CD8-positive, alpha-beta memory T cell (primary cell): ENCODE results near the gene SPRTN. TPM values are rescaled to one million over a fixed set of nuclear protein-coding genes. Genes with fewer than 3 reads are reported as not detected.
A peak's percentile ranks its signal among the peaks of the same experiment; 100 is the strongest.

Experiments
- CTCF ChIA-PET: fragments of 350-600 bp; sonication (Branson Sonifier 250); formaldehyde crosslinking; loops from one replicate; lab custom pipeline; 2021; ENCODE audit warnings: antibody characterized with exemption; lab: Charles Lee
- POLR2A ChIA-PET: fragments of 350-600 bp; sonication (Branson Sonifier 250); formaldehyde crosslinking; loops from one replicate; lab custom pipeline; 2021; ENCODE audit warnings: antibody characterized with exemption; lab: Charles Lee
- DNase-seq, 5 donors: peaks; one replicate each; pipeline versions ENCODE4 v3.0.0 to v3.0.0-alpha.2; 2020 to 2022; ENCODE audit warnings: mixed read lengths in 1 of 5
- H3K27ac ChIP-seq: one replicate; pipeline ENCODE4 v1.7.0; 2013; ENCODE audit warnings: low read depth, mild to moderate bottlenecking, low read length, moderate library complexity
- H3K27me3 ChIP-seq: 2 replicates; pipeline ENCODE4 v1.7.0; 2013; ENCODE audit warnings: low read length, mild to moderate bottlenecking; ENCODE audit not compliant: insufficient read depth, poor library complexity, severe bottlenecking
- H3K36me3 ChIP-seq: 2 replicates; pipeline ENCODE4 v1.7.0; 2013; ENCODE audit warnings: mild to moderate bottlenecking, low read length, moderate library complexity; ENCODE audit not compliant: insufficient read depth
- H3K4me1 ChIP-seq: 2 replicates; pipeline ENCODE4 v1.7.0; 2013; ENCODE audit warnings: mild to moderate bottlenecking, low read length, moderate library complexity; ENCODE audit not compliant: insufficient read depth
- H3K4me3 ChIP-seq: 2 replicates; pipeline ENCODE4 v1.7.0; 2013; ENCODE audit warnings: mild to moderate bottlenecking, low read length
- H3K9me3 ChIP-seq: 2 replicates; pipeline ENCODE4 v1.7.0; 2013; ENCODE audit warnings: mild to moderate bottlenecking, low read length
- H3K27ac Mint-ChIP-seq, 8 donors: one replicate each; pipeline ENCODE4 v1.8.0; 2020 to 2021; ENCODE audit warnings: mixed read lengths in 8 of 8, mild to moderate bottlenecking in 6 of 8, inconsistent platforms in 3 of 8, moderate library complexity in 3 of 8
- H3K27me3 Mint-ChIP-seq, 2 donors: one replicate each; pipeline ENCODE4 v1.8.0; 2020 to 2021; ENCODE audit warnings: mixed read lengths in 2 of 2, mild to moderate bottlenecking in 1 of 2, moderate library complexity in 1 of 2
- H3K36me3 Mint-ChIP-seq, 3 donors: one replicate each; pipeline ENCODE4 v1.8.0; 2020 to 2021; ENCODE audit warnings: mixed read lengths in 3 of 3, inconsistent platforms in 1 of 3, mild to moderate bottlenecking in 1 of 3
- H3K4me1 Mint-ChIP-seq, 3 donors: one replicate each; pipeline ENCODE4 v1.8.0; 2020 to 2021; ENCODE audit warnings: mixed read lengths in 3 of 3, inconsistent platforms in 1 of 3, mild to moderate bottlenecking in 1 of 3
- H3K4me3 Mint-ChIP-seq, 7 donors: one replicate each; pipeline ENCODE4 v1.8.0; 2020 to 2021; ENCODE audit warnings: mixed read lengths in 7 of 7, mild to moderate bottlenecking in 6 of 7, moderate library complexity in 4 of 7, inconsistent platforms in 2 of 7
- H3K9me3 Mint-ChIP-seq, 5 donors: one replicate each; pipeline ENCODE4 v1.8.0; 2020 to 2022; ENCODE audit warnings: mixed read lengths in 5 of 5, mild to moderate bottlenecking in 3 of 5, moderate library complexity in 2 of 5, inconsistent platforms in 1 of 5
- polyA plus RNA-seq: library from polyadenylated mRNA; unstranded; fragments of 300-500 nt; fragmentation: Illumina TruSeq; gene quantifications from one replicate; pipeline ENCODE4 v1.2.3, GENCODE V29; 2021
- total RNA-seq, 2 experiments: library from RNA; stranded (reverse); gene quantifications; one replicate each; pipeline ENCODE4 v1.2.3, GENCODE V29; 2021

SPRTN gene
- total and polyA plus RNA-seq, 3 experiments from 2014 or later = 10.7 to 16.6 (median 12.7) TPM

GRCh38 chr1:231364192-231364591 is 26.1 kb downstream of the SPRTN start:
- ChIA-PET POLR2A (interaction anchor here (1.1 kb wide), 1 partner anchor 26 kb away, joined by 3 read pairs; the partner anchor contains the start of genes EXOC8 and SPRTN), CTCF (interaction anchor here (0.8 kb wide), 1 partner anchor 212 kb away, joined by 3 read pairs; no protein-coding TSS in a partner anchor)
- no peaks in the 10 kb centered on the region for H3K4me1 ChIP-seq
- Mint-ChIP-seq H3K4me1 (peaks cover 0 to 7% (median 2%) of the 10 kb centered on the region in 3 donors), H3K9me3 (no peaks in the 10 kb centered on the region), H3K4me3 (no peak overlapping the region), H3K36me3 (peaks cover 0 to 54% (median 16%) of the 10 kb centered on the region in 3 donors), H3K27me3 (no peaks in the 10 kb centered on the region), H3K27ac (peak overlapping the region in 3 of 8 donors; percentile 16 to 77 (median 59))
- H3K4me3 ChIP-seq = no peak overlapping the region
- H3K9me3 ChIP-seq = no peaks in the 10 kb centered on the region
- no peak overlapping the region for H3K27ac ChIP-seq
- no peaks in the 10 kb centered on the region for H3K36me3 ChIP-seq
- no peak for DNase-seq
- H3K27me3 ChIP-seq = no peaks in the 10 kb centered on the region

GRCh38 chr1:231369282-231369681 is 31.2 kb downstream of the SPRTN start:
- Mint-ChIP-seq H3K4me1 (peaks cover 0 to 3% (median 3%) of the 10 kb centered on the region in 3 donors), H3K27me3 (no peaks in the 10 kb centered on the region)
- CTCF ChIA-PET = no interaction called here

GRCh38 chr1:231372501-231372900 is 34.4 kb downstream of the SPRTN start:
- Histone ChIP-seq H3K27ac (no peak overlapping the region), H3K9me3 (no peaks in the 10 kb centered on the region), H3K36me3 (no peaks in the 10 kb centered on the region), H3K4me1 (peaks cover 11% of the 10 kb centered on the region), H3K4me3 (no peak overlapping the region), H3K27me3 (no peaks in the 10 kb centered on the region)
- Mint-ChIP-seq H3K36me3 (peaks cover 0 to 32% (median 7%) of the 10 kb centered on the region in 3 donors), H3K27me3 (no peaks in the 10 kb centered on the region), H3K4me3 (no peak overlapping the region), H3K27ac (peak overlapping the region in 1 of 8 donors; percentile 64), H3K9me3 (no peaks in the 10 kb centered on the region), H3K4me1 (peaks cover 19 to 24% (median 22%) of the 10 kb centered on the region in 3 donors)
- CTCF ChIA-PET = interaction anchor here (1.3 kb wide), 1 partner anchor 15 kb away, joined by 3 read pairs; no protein-coding TSS in a partner anchor
- no peak for DNase-seq
- POLR2A ChIA-PET = interaction anchor here (0.6 kb wide), 1 partner anchor 227 kb away, joined by 12 read pairs; no protein-coding TSS in a partner anchor

More at GRCh38 chr1:231369282-231369681, 31.2 kb downstream of the SPRTN start:
- no peaks in the 10 kb centered on the region for H3K36me3 ChIP-seq
- no peak overlapping the region for H3K4me3 ChIP-seq
- Mint-ChIP-seq H3K36me3 (peaks cover 0 to 57% (median 13%) of the 10 kb centered on the region in 3 donors), H3K9me3 (no peaks in the 10 kb centered on the region), H3K4me3 (no peak overlapping the region), H3K27ac (peak overlapping the region in 4 of 8 donors; percentile 0 to 69 (median 20))
- H3K27ac ChIP-seq = no peak overlapping the region
- H3K9me3 ChIP-seq = no peaks in the 10 kb centered on the region
- POLR2A ChIA-PET = no interaction called here
- no peaks in the 10 kb centered on the region for H3K27me3 ChIP-seq
- no peak for DNase-seq
- H3K4me1 ChIP-seq = no peaks in the 10 kb centered on the region

GRCh38 chr1:231374394-231374793 is 36.3 kb downstream of the SPRTN start:
- Histone ChIP-seq H3K27ac (no peak overlapping the region), H3K36me3 (no peaks in the 10 kb centered on the region), H3K27me3 (no peaks in the 10 kb centered on the region), H3K4me3 (no peak overlapping the region), H3K4me1 (peaks cover 15% of the 10 kb centered on the region), H3K9me3 (no peaks in the 10 kb centered on the region)
- H3K9me3 Mint-ChIP-seq = no peaks in the 10 kb centered on the region
- CTCF ChIA-PET = interaction anchor here (1.1 kb wide), 1 partner anchor 17 kb away, joined by 4 read pairs; no protein-coding TSS in a partner anchor
- H3K27me3 Mint-ChIP-seq = no peaks in the 10 kb centered on the region
- no peak overlapping the region for H3K4me3 Mint-ChIP-seq
- peaks cover 35 to 42% (median 39%) of the 10 kb centered on the region in 3 donors for H3K4me1 Mint-ChIP-seq
- peaks cover 0 to 19% (median 2%) of the 10 kb centered on the region in 3 donors for H3K36me3 Mint-ChIP-seq
- H3K27ac Mint-ChIP-seq = no peak overlapping the region
- POLR2A ChIA-PET = no interaction called here
- DNase-seq = no peak

- no peaks in the 10 kb centered on the region for H3K9me3 Mint-ChIP-seq
- H3K4me3 Mint-ChIP-seq = no peak overlapping the region
- Histone ChIP-seq H3K4me1 (peaks cover 15% of the 10 kb centered on the region), H3K27me3 (no peaks in the 10 kb centered on the region), H3K27ac (no peak overlapping the region), H3K36me3 (no peaks in the 10 kb centered on the region), H3K9me3 (no peaks in the 10 kb centered on the region), H3K4me3 (no peak overlapping the region)
- ChIA-PET POLR2A (no interaction called here), CTCF (no interaction called here)
- DNase-seq = no peak
- H3K27ac Mint-ChIP-seq = no peak overlapping the region
- peaks cover 46 to 50% (median 47%) of the 10 kb centered on the region in 3 donors for H3K4me1 Mint-ChIP-seq
- H3K27me3 Mint-ChIP-seq = no peaks in the 10 kb centered on the region
- peaks cover 0 to 9% (median 2%) of the 10 kb centered on the region in 3 donors for H3K36me3 Mint-ChIP-seq
Measured at GRCh38 chr1:231376101-231376500, 38.0 kb downstream of the SPRTN start.

- no peak overlapping the region for H3K4me3 ChIP-seq
- no peak overlapping the region for H3K27ac ChIP-seq
- H3K9me3 ChIP-seq = no peaks in the 10 kb centered on the region
- Mint-ChIP-seq H3K27ac (peak overlapping the region; percentile 15 to 83 (median 56)), H3K9me3 (no peaks in the 10 kb centered on the region), H3K36me3 (peaks cover 0 to 3% (median 2%) of the 10 kb centered on the region in 3 donors), H3K4me3 (peak overlapping the region in 3 of 7 donors; percentile 1 to 19 (median 6)), H3K27me3 (no peaks in the 10 kb centered on the region), H3K4me1 (peaks cover 53 to 58% (median 57%) of the 10 kb centered on the region in 3 donors)
- peaks cover 15% of the 10 kb centered on the region for H3K4me1 ChIP-seq
- no peak for DNase-seq
- H3K27me3 ChIP-seq = no peaks in the 10 kb centered on the region
- ChIA-PET CTCF (no interaction called here), POLR2A (no interaction called here)
- H3K36me3 ChIP-seq = no peaks in the 10 kb centered on the region
Measured at GRCh38 chr1:231376875-231377549, 38.9 kb downstream of the SPRTN start.

- ChIA-PET POLR2A (no interaction called here), CTCF (no interaction called here)
- H3K4me3 ChIP-seq = no peak overlapping the region
- peak overlapping the region in 2 of 8 donors; percentile 19 to 20 for H3K27ac Mint-ChIP-seq
- peaks cover 8% of the 10 kb centered on the region for H3K4me1 ChIP-seq
- no peaks in the 10 kb centered on the region for H3K9me3 Mint-ChIP-seq
- no peaks in the 10 kb centered on the region for H3K36me3 Mint-ChIP-seq
- peaks cover 47 to 56% (median 53%) of the 10 kb centered on the region in 3 donors for H3K4me1 Mint-ChIP-seq
- no peaks in the 10 kb centered on the region for H3K9me3 ChIP-seq
- H3K27ac ChIP-seq = no peak overlapping the region
- H3K27me3 Mint-ChIP-seq = no peaks in the 10 kb centered on the region
- H3K36me3 ChIP-seq = no peaks in the 10 kb centered on the region
- no peak overlapping the region for H3K4me3 Mint-ChIP-seq
- DNase-seq = no peak
- no peaks in the 10 kb centered on the region for H3K27me3 ChIP-seq
Measured at GRCh38 chr1:231381729-231382128, 43.6 kb downstream of the SPRTN start.

GRCh38 chr1:231382426-231382825 is 44.3 kb downstream of the SPRTN start:
- no peak overlapping the region for H3K27ac Mint-ChIP-seq
- ChIA-PET CTCF (no interaction called here), POLR2A (no interaction called here)
- H3K9me3 Mint-ChIP-seq = no peaks in the 10 kb centered on the region
- peaks cover 43 to 53% (median 47%) of the 10 kb centered on the region in 3 donors for H3K4me1 Mint-ChIP-seq
- H3K36me3 Mint-ChIP-seq = no peaks in the 10 kb centered on the region
- no peaks in the 10 kb centered on the region for H3K27me3 Mint-ChIP-seq
- no peak for DNase-seq
- no peak overlapping the region for H3K4me3 Mint-ChIP-seq
- no peak overlapping the region for H3K4me3 ChIP-seq
- H3K9me3 ChIP-seq = no peaks in the 10 kb centered on the region
- no peaks in the 10 kb centered on the region for H3K27me3 ChIP-seq
- H3K4me1 ChIP-seq = peaks cover 4% of the 10 kb centered on the region
- no peaks in the 10 kb centered on the region for H3K36me3 ChIP-seq
- no peak overlapping the region for H3K27ac ChIP-seq
